A673 (cell line): Measurements from ENCODE around the gene SPINT3. TPM values are rescaled to one million over a fixed set of nuclear protein-coding genes. Genes with fewer than 3 reads are reported as not detected.

ENCODE experiments used
- BruUV-seq: library from RNA; stranded (reverse); fragments of 400-500 nt; replicated peaks from 2 replicates; lab custom pipeline; 2021; lab: Mats Ljungman, UMichigan
- CTCF ChIA-PET: fragments of 300-600 bp; sonication (Branson Sonifier 250); formaldehyde crosslinking; loops from one replicate; lab custom pipeline; 2022; ENCODE audit warnings: antibody characterized with exemption; lab: Charles Lee
- POLR2A ChIA-PET: fragments of 300-600 bp; sonication (Branson Sonifier 250); formaldehyde crosslinking; loops from one replicate; lab custom pipeline; 2022; ENCODE audit warnings: antibody characterized with exemption; ENCODE audit not compliant: low non-redundant PET; lab: Charles Lee
- DNase-seq: peaks from one replicate; pipeline ENCODE4 v3.0.0-alpha.2; 2015; ENCODE audit warnings: low spot score
- H3K27ac ChIP-seq: fragments of 200-600 bp; sonication (generic); 2 replicates; pipeline ENCODE4 v1.5.1; 2016; ENCODE audit warnings: mixed run types, low read depth, mild to moderate bottlenecking, mixed read lengths, antibody characterized with exemption, low read length; ENCODE audit not compliant: poor library complexity, severe bottlenecking
- H3K27me3 ChIP-seq: fragments of 200-600 bp; sonication (generic); replicated peaks from 2 replicates; pipeline ENCODE4 v1.6.1; 2017; ENCODE audit warnings: mixed run types, low read depth, mild to moderate bottlenecking, mixed read lengths, antibody characterized with exemption, low read length; ENCODE audit not compliant: insufficient read depth, poor library complexity
- H3K36me3 ChIP-seq: fragments of 200-600 bp; sonication (generic); 2 replicates; pipeline ENCODE4 v1.6.1; 2016; ENCODE audit warnings: mixed run types, mild to moderate bottlenecking, mixed read lengths, antibody characterized with exemption, low read length; ENCODE audit not compliant: insufficient read depth, poor library complexity, severe bottlenecking
- H3K4me1 ChIP-seq: fragments of 200-600 bp; sonication (generic); 2 replicates; pipeline ENCODE4 v1.6.1; 2017; ENCODE audit warnings: mixed run types, mild to moderate bottlenecking, mixed read lengths, antibody characterized with exemption, low read length; ENCODE audit not compliant: insufficient read depth, poor library complexity, severe bottlenecking
- H3K4me3 ChIP-seq: fragments of 200-600 bp; sonication (generic); 2 replicates; pipeline ENCODE4 v1.5.1; 2016; ENCODE audit warnings: low read depth, mixed run types, mild to moderate bottlenecking, mixed read lengths, low read length; ENCODE audit not compliant: poor library complexity, severe bottlenecking
- H3K9me3 ChIP-seq: fragments of 200-600 bp; sonication (generic); 2 replicates; pipeline ENCODE4 v1.6.1; 2016; ENCODE audit warnings: mixed run types, low read depth, mild to moderate bottlenecking, mixed read lengths, antibody characterized with exemption, low read length; ENCODE audit not compliant: poor library complexity, severe bottlenecking
- CTCF ChIP-seq: fragments of 300-800, 200-600 bp; sonication (generic); conservative IDR thresholded peaks from 2 replicates; pipeline ENCODE4 v1.5.1; 2017; ENCODE audit warnings: low read depth, mild to moderate bottlenecking, antibody characterized with exemption, low read length, moderate library complexity, mixed read lengths
- EZH2 ChIP-seq: fragments of 200-600 bp; sonication (generic); IDR thresholded peaks from 2 replicates; pipeline ENCODE4 v1.6.1; 2017; ENCODE audit warnings: borderline replicate concordance, low read depth, mild to moderate bottlenecking, mixed read lengths, antibody characterized with exemption, low read length; ENCODE audit not compliant: poor library complexity, severe bottlenecking
- intact Hi-C: fragments of 100-400 bp; cut with micrococcal nuclease; formaldehyde crosslinking; loops from one replicate; pipeline ENCODE4 v1.10.0; 2022; ENCODE audit not compliant: unreplicated experiment
- total RNA-seq: library from RNA; stranded (reverse); gene quantifications from 2 replicates; pipeline ENCODE4 v1.2.3, GENCODE V29; 2021

The SPINT3 gene
- total RNA-seq, 1 experiment from 2014 or later: not detected

- ChIA-PET CTCF (no interaction called here), POLR2A (no interaction called here)
- intact Hi-C loops: no loop called here
- Histone ChIP-seq H3K4me3 (no peak overlapping the region), H3K9me3 (no peaks in the 10 kb centered on the region), H3K27ac (no peak overlapping the region), H3K36me3 (no peaks in the 10 kb centered on the region), H3K27me3 (peaks cover 20% of the 10 kb centered on the region), H3K4me1 (no peaks in the 10 kb centered on the region)
- no peak for DNase-seq
- TF ChIP-seq EZH2: no peak
- TF ChIP-seq CTCF: no peak
- BruUV-seq: no TSS peak
Observed at GRCh38 chr20:45509091-45509490, 6.3 kb downstream of the SPINT3 start.

- no peak overlapping the region for H3K4me3 ChIP-seq
- H3K9me3 ChIP-seq: no peaks in the 10 kb centered on the region
- intact Hi-C loops: no loop called here
- no peaks in the 10 kb centered on the region for H3K4me1 ChIP-seq
- POLR2A ChIA-PET: no interaction called here
- H3K27ac ChIP-seq: no peak overlapping the region
- CTCF ChIA-PET: no interaction called here
- no peak for DNase-seq
- BruUV-seq: no TSS peak
- H3K36me3 ChIP-seq: no peaks in the 10 kb centered on the region
- peaks cover 18% of the 10 kb centered on the region for H3K27me3 ChIP-seq
- no peak for TF ChIP-seq EZH2
- no peak for TF ChIP-seq CTCF
Observed at GRCh38 chr20:45508068-45508886, 7.1 kb downstream of the SPINT3 start.

GRCh38 chr20:45507011-45507820 lies 8.2 kb downstream of the SPINT3 start:
- ChIA-PET POLR2A (no interaction called here), CTCF (no interaction called here)
- intact Hi-C loops: no loop called here
- no peak overlapping the region for H3K4me3 ChIP-seq
- DNase-seq: no peak
- H3K27ac ChIP-seq: no peak overlapping the region
- H3K27me3 ChIP-seq: peaks cover 18% of the 10 kb centered on the region
- H3K36me3 ChIP-seq: no peaks in the 10 kb centered on the region
- no TSS peak for BruUV-seq
- no peaks in the 10 kb centered on the region for H3K4me1 ChIP-seq
- TF ChIP-seq EZH2: no peak
- no peak for TF ChIP-seq CTCF
- no peaks in the 10 kb centered on the region for H3K9me3 ChIP-seq
